ENCODE data around the gene MCMBP. TPM values are rescaled to one million over a fixed set of nuclear protein-coding genes. Genes with fewer than 3 reads are reported as not detected.

Gene MCMBP
- total and polyA plus RNA-seq, 11 donors, result 8.7 to 39.4 (median 29.7) TPM

- Histone ChIP-seq H3K9me3 (no peaks in the 10 kb centered on the region), H3K27me3 (no peaks in the 10 kb centered on the region), H3K36me3 (peaks cover 0 to 29% (median 4%) of the 10 kb centered on the region in 9 donors), H3K4me1 (peaks cover 0 to 6% (median 0%) of the 10 kb centered on the region in 12 donors), H3K27ac (no peak overlapping the region), H3K4me3 (no peak overlapping the region)
- ATAC-seq, result no peak
- intact Hi-C loops (cut with DNase I), result loop anchor here in 1 of 10 donors (10.0 kb wide), 1 partner anchor 58 kb away; no protein-coding TSS in a partner anchor
- no peak for TF ChIP-seq CTCF (IDR thresholded peaks at IDR 0.05)
- TF ChIP-seq POLR2A (IDR thresholded peaks at IDR 0.05), result no peak
- no peak for DNase-seq
Measured at GRCh38 chr10:119812684-119813083, 60.0 kb downstream of the MCMBP start.

GRCh38 chr10:119811122-119811521, 61.5 kb downstream of the MCMBP start:
- Histone ChIP-seq H3K4me1 (peaks cover 0 to 6% (median 0%) of the 10 kb centered on the region in 12 donors), H3K4me3 (no peak overlapping the region), H3K27ac (no peak overlapping the region), H3K27me3 (no peaks in the 10 kb centered on the region), H3K36me3 (peaks cover 0 to 42% (median 8%) of the 10 kb centered on the region in 9 donors), H3K9me3 (no peaks in the 10 kb centered on the region)
- intact Hi-C loops (cut with DNase I), result loop anchor here in 1 of 10 donors (10.0 kb wide), 1 partner anchor 56 kb away; no protein-coding TSS in a partner anchor
- WGBS, 4 donors, result 71 to 86% (median 79%) methylated on average over 4 of the region's 4 CpGs
- ATAC-seq (no peak), DNase-seq (no peak)
- no peak for TF ChIP-seq CTCF (IDR thresholded peaks at IDR 0.05)
- no peak for TF ChIP-seq POLR2A (IDR thresholded peaks at IDR 0.05)

- DNase-seq (no peak), ATAC-seq (no peak)
- intact Hi-C loops (cut with DNase I), result loop anchor here in 1 of 10 donors (10.0 kb wide), 1 partner anchor 53 kb away; no protein-coding TSS in a partner anchor
- WGBS, 4 donors, result 95 to 99% (median 96%) methylated on average over 3 of the region's 3 CpGs
- Histone ChIP-seq H3K27me3 (no peaks in the 10 kb centered on the region), H3K4me1 (peaks cover 0 to 6% (median 0%) of the 10 kb centered on the region in 12 donors), H3K36me3 (peaks cover 0 to 49% (median 28%) of the 10 kb centered on the region in 9 donors), H3K4me3 (no peak overlapping the region), H3K27ac (no peak overlapping the region), H3K9me3 (no peaks in the 10 kb centered on the region)
- no peak for TF ChIP-seq CTCF (IDR thresholded peaks at IDR 0.05)
- no peak for TF ChIP-seq POLR2A (IDR thresholded peaks at IDR 0.05)
Measured at GRCh38 chr10:119807960-119808697, 64.5 kb downstream of the MCMBP start.

GRCh38 chr10:119806334-119807130, 66.1 kb downstream of the MCMBP start:
- Histone ChIP-seq H3K4me1 (no peaks in the 10 kb centered on the region), H3K27me3 (no peaks in the 10 kb centered on the region), H3K36me3 (peaks cover 0 to 41% (median 23%) of the 10 kb centered on the region in 9 donors), H3K4me3 (no peak overlapping the region), H3K9me3 (no peaks in the 10 kb centered on the region), H3K27ac (no peak overlapping the region)
- ATAC-seq, result no peak
- no peak for TF ChIP-seq CTCF (IDR thresholded peaks at IDR 0.05)
- no peak for TF ChIP-seq POLR2A (IDR thresholded peaks at IDR 0.05)
- DNase-seq, result no peak
- WGBS, 4 donors, result 97 to 98% (median 98%) methylated on average over 11 of the region's 11 CpGs
- intact Hi-C loops (cut with DNase I), result loop anchor here in 1 of 10 donors (10.0 kb wide), 1 partner anchor 52 kb away; no protein-coding TSS in a partner anchor

Data from heart left ventricle (tissue), 16 donors.